Stomach (tissue), 4 donors: ENCODE data around the gene CRIM1.

ENCODE experiments used
- CTCF ChIP-seq, 7 experiments: fragments of 450-650 bp in 4 of 7; fragments of 200-600 bp in 3 of 7; sonication (generic) in 3 of 7; IDR thresholded peaks; one replicate each; pipeline ENCODE4 v1.5.1; 2016 to 2019; ENCODE audit warnings: antibody characterized with exemption in 7 of 7, control low read depth in 2 of 7, mild to moderate bottlenecking in 1 of 7
- POLR2A ChIP-seq, 4 donors: fragments of 450-650 bp; IDR thresholded peaks; one replicate each; pipeline ENCODE4 v1.6.1; 2016; ENCODE audit warnings: antibody characterized with exemption in 4 of 4, control low read depth in 2 of 4, mild to moderate bottlenecking in 1 of 4, moderate library complexity in 1 of 4
- POLR2AphosphoS5 ChIP-seq, 3 donors: sonication (generic); formaldehyde crosslinking; IDR thresholded peaks; one replicate each; pipeline ENCODE4 v1.6.1; 2016; ENCODE audit warnings: antibody characterized with exemption in 3 of 3

GRCh38 chr2:36597003-36597531, 241.5 kb downstream of the CRIM1 start:
- TF ChIP-seq CTCF (IDR thresholded peaks at IDR 0.05) = no peak
- no peak for TF ChIP-seq POLR2A (IDR thresholded peaks at IDR 0.05)
- TF ChIP-seq POLR2AphosphoS5 (IDR thresholded peaks at IDR 0.05) = no peak
